Measurements from ENCODE around the gene NEK5.

DNA sequence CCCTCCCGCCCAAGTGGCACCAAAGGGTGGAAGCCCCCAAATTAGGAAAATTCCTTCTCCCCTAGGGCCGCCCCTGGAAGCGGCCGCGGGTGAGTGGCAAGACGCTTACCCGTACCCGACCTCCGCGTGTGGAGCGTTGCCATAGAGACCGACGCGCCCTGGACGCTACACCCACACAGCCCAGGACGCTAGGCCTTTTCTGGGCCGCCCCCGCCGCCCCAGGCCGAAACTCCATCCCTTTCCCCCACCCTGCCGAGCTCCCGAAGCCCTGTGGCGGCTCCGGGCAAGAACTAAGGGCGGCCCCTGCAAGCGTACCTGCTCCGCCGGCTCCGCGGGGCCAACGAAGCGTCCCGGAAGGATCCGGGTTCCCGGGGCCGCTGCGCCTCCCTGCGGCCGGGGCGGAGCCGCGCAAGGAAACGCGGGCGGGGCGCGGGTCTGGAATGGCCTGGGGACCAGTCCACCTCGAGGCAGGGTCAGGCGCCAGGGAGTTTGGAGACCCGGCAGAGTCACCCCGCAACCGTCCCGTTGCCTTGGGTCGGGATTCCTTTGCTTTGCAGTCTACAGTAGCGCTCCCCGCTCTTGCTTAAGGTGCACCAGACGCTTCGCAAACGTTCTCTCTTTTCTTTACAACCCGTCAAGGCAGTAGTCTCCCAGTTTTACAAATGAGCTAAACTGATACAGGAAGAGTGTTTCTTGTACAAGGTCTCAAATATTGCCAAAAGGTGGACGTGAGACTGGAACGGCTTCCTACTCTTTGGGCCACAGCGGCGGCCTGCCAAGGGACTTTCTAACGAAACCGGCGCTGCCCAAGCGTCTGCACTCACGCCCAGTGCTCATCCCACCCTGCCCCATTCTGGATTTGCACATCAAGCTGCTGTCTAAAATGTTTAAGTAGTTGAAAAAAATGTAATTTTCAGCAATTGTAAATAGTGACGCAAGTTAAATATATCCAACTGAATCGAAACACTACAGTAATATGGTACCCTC lies at the start of gene NEK5:
- TF ChIP-seq, protein P1, sequence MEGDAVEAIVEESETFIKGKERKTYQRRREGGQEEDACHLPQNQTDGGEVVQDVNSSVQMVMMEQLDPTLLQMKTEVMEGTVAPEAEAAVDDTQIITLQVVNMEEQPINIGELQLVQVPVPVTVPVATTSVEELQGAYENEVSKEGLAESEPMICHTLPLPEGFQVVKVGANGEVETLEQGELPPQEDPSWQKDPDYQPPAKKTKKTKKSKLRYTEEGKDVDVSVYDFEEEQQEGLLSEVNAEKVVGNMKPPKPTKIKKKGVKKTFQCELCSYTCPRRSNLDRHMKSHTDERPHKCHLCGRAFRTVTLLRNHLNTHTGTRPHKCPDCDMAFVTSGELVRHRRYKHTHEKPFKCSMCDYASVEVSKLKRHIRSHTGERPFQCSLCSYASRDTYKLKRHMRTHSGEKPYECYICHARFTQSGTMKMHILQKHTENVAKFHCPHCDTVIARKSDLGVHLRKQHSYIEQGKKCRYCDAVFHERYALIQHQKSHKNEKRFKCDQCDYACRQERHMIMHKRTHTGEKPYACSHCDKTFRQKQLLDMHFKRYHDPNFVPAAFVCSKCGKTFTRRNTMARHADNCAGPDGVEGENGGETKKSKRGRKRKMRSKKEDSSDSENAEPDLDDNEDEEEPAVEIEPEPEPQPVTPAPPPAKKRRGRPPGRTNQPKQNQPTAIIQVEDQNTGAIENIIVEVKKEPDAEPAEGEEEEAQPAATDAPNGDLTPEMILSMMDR (conservative IDR thresholded peaks at IDR 0.05) = peak; percentile 72
- no peak for TF ChIP-seq EZH2 (IDR thresholded peaks at IDR 0.05; ENCODE audit: low read depth)
